Measurements from ENCODE around the gene PDE3A. TPM values are rescaled to one million over a fixed set of nuclear protein-coding genes. Genes with fewer than 3 reads are reported as not detected.

PDE3A gene
- polyA plus RNA-seq, 1 experiment = 3.5 TPM

DNA sequence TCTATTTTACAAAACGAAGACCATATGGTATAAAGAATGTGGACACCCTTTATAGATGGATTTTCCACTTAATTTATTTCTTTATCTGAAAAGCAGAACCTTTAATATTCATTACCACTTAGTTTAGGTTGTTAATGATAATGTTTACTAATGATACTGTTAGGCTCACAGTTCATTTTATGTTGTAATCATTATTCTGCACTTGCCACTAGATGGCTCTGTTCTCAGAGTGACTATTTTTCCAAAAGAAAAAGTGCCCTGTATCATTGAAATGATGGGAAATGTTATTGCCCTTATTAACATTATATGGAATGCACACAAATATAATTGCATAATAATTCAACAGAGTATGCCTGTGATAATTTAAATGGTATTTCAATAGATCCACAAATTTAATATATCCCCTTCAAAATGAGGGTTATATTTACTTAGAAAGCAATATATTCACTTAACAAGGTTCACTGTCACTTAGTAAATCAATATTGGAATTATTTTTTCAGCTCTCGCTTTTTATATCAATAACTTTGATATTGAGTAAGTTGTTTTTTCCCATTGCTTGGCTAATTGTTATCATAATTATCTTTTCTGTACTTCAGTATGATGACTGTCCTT, 95.7 kb downstream of the PDE3A start:
- H3K36me3 ChIP-seq (ENCODE audit: control insufficient read depth, insufficient read depth, low read length) = no peaks in the 10 kb centered on the region
- ChIA-PET POLR2A (no interaction called here), CTCF (interaction anchor here (0.7 to 1.5 kb wide), 7 partner anchors 8 to 138 kb away, joined by 3 to 4 read pairs (median 3); no protein-coding TSS in a partner anchor)
- DNase-seq (ENCODE audit: low read depth) = no peak
- no peak overlapping the region for H3K4me3 ChIP-seq (ENCODE audit: low read depth, low read length)
- no peaks in the 10 kb centered on the region for H3K27me3 ChIP-seq (ENCODE audit: control insufficient read depth, insufficient read depth, low read length)
- TF ChIP-seq, protein P1, sequence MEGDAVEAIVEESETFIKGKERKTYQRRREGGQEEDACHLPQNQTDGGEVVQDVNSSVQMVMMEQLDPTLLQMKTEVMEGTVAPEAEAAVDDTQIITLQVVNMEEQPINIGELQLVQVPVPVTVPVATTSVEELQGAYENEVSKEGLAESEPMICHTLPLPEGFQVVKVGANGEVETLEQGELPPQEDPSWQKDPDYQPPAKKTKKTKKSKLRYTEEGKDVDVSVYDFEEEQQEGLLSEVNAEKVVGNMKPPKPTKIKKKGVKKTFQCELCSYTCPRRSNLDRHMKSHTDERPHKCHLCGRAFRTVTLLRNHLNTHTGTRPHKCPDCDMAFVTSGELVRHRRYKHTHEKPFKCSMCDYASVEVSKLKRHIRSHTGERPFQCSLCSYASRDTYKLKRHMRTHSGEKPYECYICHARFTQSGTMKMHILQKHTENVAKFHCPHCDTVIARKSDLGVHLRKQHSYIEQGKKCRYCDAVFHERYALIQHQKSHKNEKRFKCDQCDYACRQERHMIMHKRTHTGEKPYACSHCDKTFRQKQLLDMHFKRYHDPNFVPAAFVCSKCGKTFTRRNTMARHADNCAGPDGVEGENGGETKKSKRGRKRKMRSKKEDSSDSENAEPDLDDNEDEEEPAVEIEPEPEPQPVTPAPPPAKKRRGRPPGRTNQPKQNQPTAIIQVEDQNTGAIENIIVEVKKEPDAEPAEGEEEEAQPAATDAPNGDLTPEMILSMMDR (IDR thresholded peaks at IDR 0.05; ENCODE audit: insufficient read depth, low read depth, low read length) = peak; percentile 54

DNA sequence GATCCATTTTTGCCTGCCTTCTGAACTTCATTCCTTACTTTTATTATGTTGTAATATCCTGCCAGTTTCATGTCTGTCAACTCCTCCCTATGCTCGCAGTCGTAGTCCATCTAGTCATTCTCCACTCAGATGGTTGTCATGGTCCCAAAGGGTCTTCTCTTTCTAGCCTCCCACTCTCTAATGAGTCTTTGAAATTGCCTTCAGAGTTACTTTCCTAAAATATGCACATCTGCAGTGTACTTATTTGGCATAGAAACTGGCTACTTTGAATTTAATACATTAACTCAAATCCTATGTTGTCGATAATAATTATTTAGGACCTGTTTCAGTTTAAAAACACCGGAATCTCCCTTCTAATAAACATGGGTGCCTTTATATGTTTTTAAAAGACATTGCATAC, 101.0 kb downstream of the PDE3A start:
- ChIA-PET POLR2A (no interaction called here), CTCF (interaction anchor here (1.5 kb wide), 1 partner anchor 80 kb away, joined by 4 read pairs; no protein-coding TSS in a partner anchor)
- H3K36me3 ChIP-seq (ENCODE audit: control insufficient read depth, insufficient read depth, low read length) = no peaks in the 10 kb centered on the region
- TF ChIP-seq, protein P1 (IDR thresholded peaks at IDR 0.05; ENCODE audit: insufficient read depth, low read depth, low read length) = no peak
- no peaks in the 10 kb centered on the region for H3K27me3 ChIP-seq (ENCODE audit: control insufficient read depth, insufficient read depth, low read length)
- no peak overlapping the region for H3K4me3 ChIP-seq (ENCODE audit: low read depth, low read length)
- DNase-seq (ENCODE audit: low read depth) = no peak

DNA sequence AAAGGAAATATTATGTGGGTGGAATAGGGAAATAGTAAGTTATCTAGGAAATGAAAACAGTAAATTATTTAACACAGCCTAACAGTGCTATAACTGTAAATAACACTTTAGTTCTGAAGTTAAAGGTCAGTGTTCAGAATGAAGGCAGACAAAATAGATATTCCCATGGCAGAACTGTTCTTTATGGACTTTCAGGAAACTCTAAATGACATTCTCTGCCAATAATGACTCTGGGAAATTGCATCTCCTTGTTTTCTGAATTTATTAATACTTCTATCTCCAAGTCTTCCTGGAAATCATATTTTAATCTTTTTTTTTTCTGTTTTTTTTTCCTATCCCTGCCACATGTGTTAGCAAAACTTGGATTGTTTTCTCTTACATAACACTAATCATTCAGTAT, 101.4 kb downstream of the PDE3A start:
- no peak for DNase-seq (ENCODE audit: low read depth)
- CTCF ChIA-PET = no interaction called here
- Histone ChIP-seq H3K4me3 (ENCODE audit: low read depth, low read length) (no peak overlapping the region), H3K36me3 (ENCODE audit: control insufficient read depth, insufficient read depth, low read length) (no peaks in the 10 kb centered on the region), H3K27me3 (ENCODE audit: control insufficient read depth, insufficient read depth, low read length) (no peaks in the 10 kb centered on the region)
- POLR2A ChIA-PET = no interaction called here
- TF ChIP-seq, protein P1 (IDR thresholded peaks at IDR 0.05; ENCODE audit: insufficient read depth, low read depth, low read length) = no peak

DNA sequence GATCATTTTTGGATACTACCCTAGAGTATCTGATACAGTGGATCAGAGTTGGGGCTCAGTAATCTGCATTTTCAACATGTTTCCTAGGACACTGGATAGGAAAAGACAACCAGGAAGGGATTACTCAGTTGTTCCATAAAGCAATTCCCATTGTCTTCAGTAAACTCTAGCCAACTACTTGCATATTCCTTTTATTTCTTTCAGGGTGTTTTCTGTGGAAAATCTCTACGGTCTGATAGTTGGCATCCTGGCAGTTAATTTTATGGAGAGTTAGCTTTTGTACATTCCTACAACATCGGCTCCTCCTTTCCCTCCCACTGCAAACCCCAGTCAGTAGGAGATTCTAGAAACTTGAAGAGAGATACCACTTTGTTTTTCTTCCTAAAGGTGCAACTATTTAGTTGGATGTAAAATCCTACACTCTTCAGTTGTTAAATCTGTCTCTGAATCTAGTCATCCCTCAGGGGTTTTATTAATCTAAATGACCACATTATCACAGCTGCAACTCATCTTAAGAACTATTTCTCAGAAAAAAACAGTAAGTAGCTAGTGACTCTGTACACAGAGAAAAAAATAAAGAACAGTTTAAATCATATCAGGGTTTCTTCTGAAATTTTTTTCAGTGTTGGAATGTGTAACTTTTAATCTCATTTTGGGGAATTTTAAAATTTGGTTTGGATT, 103.9 kb downstream of the PDE3A start:
- ChIA-PET POLR2A (no interaction called here), CTCF (interaction anchor here (1.5 kb wide), 1 partner anchor 10 kb away, joined by 6 read pairs; no protein-coding TSS in a partner anchor)
- no peak overlapping the region for H3K4me3 ChIP-seq (ENCODE audit: low read depth, low read length)
- no peaks in the 10 kb centered on the region for H3K36me3 ChIP-seq (ENCODE audit: control insufficient read depth, insufficient read depth, low read length)
- no peaks in the 10 kb centered on the region for H3K27me3 ChIP-seq (ENCODE audit: control insufficient read depth, insufficient read depth, low read length)
- TF ChIP-seq, protein P1 (IDR thresholded peaks at IDR 0.05; ENCODE audit: insufficient read depth, low read depth, low read length) = no peak
- DNase-seq (ENCODE audit: low read depth) = no peak

DNA sequence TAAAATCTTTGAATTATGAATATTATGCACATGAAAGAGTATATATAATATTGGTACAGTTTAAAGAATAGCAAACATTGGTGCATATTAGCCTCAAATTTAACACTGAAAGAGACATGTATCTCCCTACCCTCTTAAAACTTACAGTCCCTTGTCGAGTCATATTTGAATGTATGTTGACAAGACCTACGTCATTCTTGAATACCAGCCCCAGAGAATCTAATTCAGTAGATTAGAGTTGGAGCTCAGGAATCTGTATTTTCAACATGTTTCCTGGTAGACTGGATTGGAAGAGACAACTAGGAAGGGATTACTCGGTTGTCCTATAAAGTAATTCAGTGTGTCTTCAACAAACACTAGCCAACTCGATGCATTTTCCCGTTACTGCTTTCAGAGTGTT, 104.8 kb downstream of the PDE3A start:
- no peaks in the 10 kb centered on the region for H3K36me3 ChIP-seq (ENCODE audit: control insufficient read depth, insufficient read depth, low read length)
- DNase-seq (ENCODE audit: low read depth) = no peak
- H3K4me3 ChIP-seq (ENCODE audit: low read depth, low read length) = no peak overlapping the region
- TF ChIP-seq, protein P1 (IDR thresholded peaks at IDR 0.05; ENCODE audit: insufficient read depth, low read depth, low read length) = no peak
- ChIA-PET POLR2A (no interaction called here), CTCF (no interaction called here)
- H3K27me3 ChIP-seq (ENCODE audit: control insufficient read depth, insufficient read depth, low read length) = no peaks in the 10 kb centered on the region
